GM23338 (cell line): ENCODE data around the gene ZCCHC4. TPM values are rescaled to one million over a fixed set of nuclear protein-coding genes. Genes with fewer than 3 reads are reported as not detected.
A peak's percentile ranks its signal among the peaks of the same experiment; 100 is the strongest.

Experiments used
- ATAC-seq: fragments of 200-7000 bp; cut with Tn5 transposase; 3 replicates; pipeline ENCODE4 v1.9.1; 2020
- DNase-seq: peaks from one replicate; pipeline ENCODE4 v3.0.0-alpha.2; 2015; ENCODE audit warnings: low spot score
- H2AFZ ChIP-seq: fragments of 200-600 bp; sonication (generic); 2 replicates; pipeline ENCODE4 v1.8.0; 2016; ENCODE audit warnings: antibody characterized with exemption, mild to moderate bottlenecking, moderate library complexity
- H3F3A ChIP-seq: fragments of 200-600 bp; sonication (generic); replicated peaks from 2 replicates; pipeline ENCODE4 v1.8.0; 2017; ENCODE audit warnings: antibody characterized with exemption, mixed run types, low read depth
- H3K27ac ChIP-seq: fragments of 200-600 bp; sonication (generic); 2 replicates; pipeline ENCODE4 v1.6.1; 2016; ENCODE audit warnings: low read depth
- H3K27me3 ChIP-seq: fragments of 200-600 bp; sonication (generic); 2 replicates; pipeline ENCODE4 v1.8.0; 2016; ENCODE audit warnings: mild to moderate bottlenecking, mixed run types, moderate library complexity; ENCODE audit not compliant: insufficient read depth
- H3K36me3 ChIP-seq: fragments of 200-600 bp; sonication (generic); 2 replicates; pipeline ENCODE4 v1.8.0; 2016; ENCODE audit warnings: mild to moderate bottlenecking; ENCODE audit not compliant: insufficient read depth
- H3K4me1 ChIP-seq: fragments of 200-600 bp; sonication (generic); 2 replicates; pipeline ENCODE4 v1.8.0; 2016; ENCODE audit warnings: mild to moderate bottlenecking, moderate library complexity; ENCODE audit not compliant: insufficient read depth
- H3K4me2 ChIP-seq: fragments of 200-600 bp; sonication (generic); 2 replicates; pipeline ENCODE4 v1.7.1; 2017; ENCODE audit warnings: mixed run types
- H3K4me3 ChIP-seq: fragments of 200-600 bp; sonication (generic); 2 replicates; pipeline ENCODE4 v1.6.1; 2016; ENCODE audit warnings: mixed run types
- H3K79me2 ChIP-seq: fragments of 200-600 bp; sonication (generic); replicated peaks from 2 replicates; pipeline ENCODE4 v1.8.0; 2017; ENCODE audit warnings: mild to moderate bottlenecking; ENCODE audit not compliant: insufficient read depth
- H3K9me2 ChIP-seq: fragments of 200-600 bp; sonication (generic); 2 replicates; pipeline ENCODE4 v1.8.0; 2017; ENCODE audit not compliant: insufficient read depth
- H4K20me1 ChIP-seq: fragments of 200-600 bp; sonication (generic); replicated peaks from 2 replicates; pipeline ENCODE4 v1.8.0; 2017; ENCODE audit warnings: mild to moderate bottlenecking; ENCODE audit not compliant: insufficient read depth
- H3K27ac Mint-ChIP-seq: 2 replicates; pipeline ENCODE4 v1.8.0; 2020; ENCODE audit warnings: inconsistent platforms, mild to moderate bottlenecking, moderate library complexity, mixed read lengths
- H3K27me3 Mint-ChIP-seq: 3 replicates; pipeline ENCODE4 v1.8.0; 2022; ENCODE audit warnings: low read depth, mild to moderate bottlenecking, moderate library complexity, mixed read lengths, inconsistent platforms; ENCODE audit not compliant: insufficient read depth, poor library complexity
- H3K36me3 Mint-ChIP-seq: 3 replicates; pipeline ENCODE4 v1.8.0; 2021; ENCODE audit warnings: low read depth, mild to moderate bottlenecking, inconsistent platforms, moderate library complexity, mixed read lengths
- H3K4me1 Mint-ChIP-seq: 3 replicates; pipeline ENCODE4 v1.8.0; 2020; ENCODE audit warnings: mild to moderate bottlenecking, inconsistent platforms, mixed read lengths
- H3K4me3 Mint-ChIP-seq: 3 replicates; pipeline ENCODE4 v1.8.0; 2021; ENCODE audit warnings: moderate library complexity, mild to moderate bottlenecking, inconsistent platforms, mixed read lengths
- H3K9me3 Mint-ChIP-seq: 3 replicates; pipeline ENCODE4 v1.8.0; 2020; ENCODE audit warnings: moderate library complexity, mild to moderate bottlenecking, inconsistent platforms, mixed read lengths
- CREB1 ChIP-seq: fragments of 250-450 bp; sonication (Bioruptor Pico); IDR thresholded peaks from 2 replicates; pipeline ENCODE4 v1.5.0; 2020; ENCODE audit warnings: low read depth, mild to moderate bottlenecking, moderate library complexity
- EZH2 ChIP-seq: fragments of 200-600 bp; sonication (generic); IDR thresholded peaks from one replicate; pipeline ENCODE4 v1.8.0; 2017; ENCODE audit warnings: antibody characterized with exemption, mild to moderate bottlenecking, low read depth; ENCODE audit not compliant: unreplicated experiment
- EZH2phosphoT487 ChIP-seq: fragments of 200-600 bp; sonication (generic); IDR thresholded peaks from one replicate; pipeline ENCODE4 v1.8.1; 2018; ENCODE audit warnings: antibody characterized with exemption; ENCODE audit not compliant: unreplicated experiment
- JUNB ChIP-seq: IDR thresholded peaks from one replicate; pipeline ENCODE4 v1.6.1; 2016; ENCODE audit warnings: antibody characterized with exemption; ENCODE audit not compliant: unreplicated experiment
- NANOG ChIP-seq: IDR thresholded peaks from 2 replicates; pipeline ENCODE4 v1.6.1; 2016; ENCODE audit warnings: antibody characterized with exemption, borderline replicate concordance
- POLR2AphosphoS5 ChIP-seq: IDR thresholded peaks from 2 replicates; pipeline ENCODE4 v1.6.1; 2016; ENCODE audit warnings: antibody characterized with exemption, low read depth
- STAT1 ChIP-seq: IDR thresholded peaks from one replicate; pipeline ENCODE4 v1.6.1; 2016; ENCODE audit warnings: antibody characterized with exemption; ENCODE audit not compliant: unreplicated experiment
- ZNF114 ChIP-seq: fragments of 250-450 bp; sonication (Bioruptor Pico); IDR thresholded peaks from 2 replicates; pipeline ENCODE4 v1.5.0; 2020; ENCODE audit warnings: mild to moderate bottlenecking, moderate library complexity
- ZNF331 ChIP-seq: fragments of 250-450 bp; sonication (Bioruptor Pico); IDR thresholded peaks from 2 replicates; pipeline ENCODE4 v1.5.0; 2020; ENCODE audit warnings: low read depth, mild to moderate bottlenecking, moderate library complexity
- polyA plus RNA-seq: library from polyadenylated mRNA; unstranded; fragments of >200 nt; fragmentation: Nextera tagmentation; extraction: Ambion mirVana; gene quantifications from 2 replicates; pipeline ENCODE4 v1.2.1, GENCODE V29; 2016
- total RNA-seq: library from RNA; depleted of rRNA; stranded (reverse); fragments of >200 nt; shearing (Covaris generic); gene quantifications from 2 replicates; pipeline ENCODE4 v1.2.3, GENCODE V29; 2014
- TF ChIP-seq, protein P1 (sequence below), 2 experiments: fragments of 200-600 bp in 1 of 2; sonication (generic) in 1 of 2; conservative IDR thresholded peaks; 2 replicates each; pipeline versions ENCODE4 v1.5.1 to v1.6.1; 2016 to 2017; ENCODE audit warnings: antibody characterized with exemption in 2 of 2, low read depth in 2 of 2, mild to moderate bottlenecking in 2 of 2, moderate library complexity in 1 of 2
- TF ChIP-seq, protein P2 (sequence below): fragments of 250-450 bp; sonication (Bioruptor Pico); IDR thresholded peaks from 2 replicates; pipeline ENCODE4 v1.5.0; 2020; ENCODE audit warnings: mild to moderate bottlenecking, moderate library complexity

Gene ZCCHC4
- total and polyA plus RNA-seq, 2 experiments from 2014 or later = 11.3 to 17.9 TPM

DNA sequence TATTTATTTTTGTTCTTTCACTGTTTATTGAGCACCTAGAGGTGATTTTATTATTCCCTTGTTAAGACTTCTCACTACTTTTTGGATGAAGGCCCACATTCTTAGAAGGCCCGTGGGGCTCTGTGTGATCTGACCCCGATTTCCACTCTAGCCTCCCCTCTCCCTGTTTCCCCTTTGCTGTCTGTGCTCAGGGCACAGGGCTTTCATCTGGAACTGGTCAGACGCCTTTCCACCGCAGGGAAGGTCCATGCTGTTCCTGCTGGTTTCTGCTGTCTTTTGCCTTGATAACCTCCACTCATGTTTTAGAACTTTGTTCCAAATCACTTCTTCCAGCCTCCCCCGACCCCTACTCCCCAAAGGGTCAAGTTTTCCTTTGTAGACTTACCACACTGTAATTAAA lies 33.2 kb downstream of the ZCCHC4 start:
- Mint-ChIP-seq H3K36me3 (no peaks in the 10 kb centered on the region), H3K27me3 (peaks cover 2% of the 10 kb centered on the region), H3K27ac (no peak overlapping the region), H3K4me1 (peaks cover 3% of the 10 kb centered on the region; the same call in 1 of the 3 replicates), H3K4me3 (no peak overlapping the region), H3K9me3 (no peaks in the 10 kb centered on the region)
- Histone ChIP-seq H2AFZ (no peak overlapping the region), H3K4me2 (no peak overlapping the region), H3K4me3 (no peak overlapping the region), H3K27me3 (no peaks in the 10 kb centered on the region), H3K79me2 (no peaks in the 10 kb centered on the region), H3K36me3 (no peaks in the 10 kb centered on the region), H4K20me1 (no peaks in the 10 kb centered on the region), H3F3A (no peaks in the 10 kb centered on the region), H3K9me2 (no peaks in the 10 kb centered on the region), H3K27ac (no peak overlapping the region), H3K4me1 (no peaks in the 10 kb centered on the region)
- no peak for TF ChIP-seq EZH2
- TF ChIP-seq ZNF114 (CRISPR knock-in tag) = no peak
- TF ChIP-seq STAT1 = no peak
- TF ChIP-seq POLR2AphosphoS5 = no peak
- ATAC-seq (peak; percentile 47; the same call in 1 of the 3 replicates), DNase-seq (no peak)

DNA sequence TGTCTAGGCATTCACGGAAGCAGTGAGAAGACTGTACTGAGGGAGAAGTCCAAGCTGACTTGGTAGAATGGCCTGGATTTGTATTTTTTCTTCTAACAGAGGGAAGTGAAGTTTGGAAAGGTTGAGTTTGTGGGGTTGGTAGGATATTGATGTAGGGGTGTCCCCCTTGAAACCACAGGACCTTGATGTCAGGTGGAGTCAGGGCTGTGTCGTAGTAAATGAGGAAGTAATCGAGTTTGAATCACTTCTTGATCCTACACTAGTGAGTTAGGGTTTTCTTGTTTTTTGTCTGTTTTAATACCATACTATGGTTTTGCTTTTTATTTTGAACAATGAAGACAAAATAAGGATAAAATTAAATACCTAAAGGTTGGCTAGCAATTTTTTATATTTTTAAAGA lies 34.3 kb downstream of the ZCCHC4 start:
- no peak overlapping the region for H3K4me2 ChIP-seq
- DNase-seq (no peak), ATAC-seq (no peak)
- H2AFZ ChIP-seq = no peak overlapping the region
- no peaks in the 10 kb centered on the region for H3K79me2 ChIP-seq
- no peaks in the 10 kb centered on the region for H3K9me3 Mint-ChIP-seq
- H3K4me1 Mint-ChIP-seq = peaks cover 4% of the 10 kb centered on the region
- no peak overlapping the region for H3K27ac Mint-ChIP-seq
- no peaks in the 10 kb centered on the region for H4K20me1 ChIP-seq
- no peaks in the 10 kb centered on the region for H3K36me3 Mint-ChIP-seq
- no peak overlapping the region for H3K4me3 ChIP-seq
- H3K4me3 Mint-ChIP-seq = no peak overlapping the region
- peaks cover 2% of the 10 kb centered on the region for H3K27me3 Mint-ChIP-seq
- no peaks in the 10 kb centered on the region for H3K36me3 ChIP-seq
- 0 out of 2 replicates have a peak, but pooled peaks cover 4% of the 10 kb centered on the region for H3K4me1 ChIP-seq
- no peak overlapping the region for H3K27ac ChIP-seq
- H3F3A ChIP-seq = no peaks in the 10 kb centered on the region
- H3K27me3 ChIP-seq = no peaks in the 10 kb centered on the region
- no peaks in the 10 kb centered on the region for H3K9me2 ChIP-seq
- TF ChIP-seq, protein P1, sequence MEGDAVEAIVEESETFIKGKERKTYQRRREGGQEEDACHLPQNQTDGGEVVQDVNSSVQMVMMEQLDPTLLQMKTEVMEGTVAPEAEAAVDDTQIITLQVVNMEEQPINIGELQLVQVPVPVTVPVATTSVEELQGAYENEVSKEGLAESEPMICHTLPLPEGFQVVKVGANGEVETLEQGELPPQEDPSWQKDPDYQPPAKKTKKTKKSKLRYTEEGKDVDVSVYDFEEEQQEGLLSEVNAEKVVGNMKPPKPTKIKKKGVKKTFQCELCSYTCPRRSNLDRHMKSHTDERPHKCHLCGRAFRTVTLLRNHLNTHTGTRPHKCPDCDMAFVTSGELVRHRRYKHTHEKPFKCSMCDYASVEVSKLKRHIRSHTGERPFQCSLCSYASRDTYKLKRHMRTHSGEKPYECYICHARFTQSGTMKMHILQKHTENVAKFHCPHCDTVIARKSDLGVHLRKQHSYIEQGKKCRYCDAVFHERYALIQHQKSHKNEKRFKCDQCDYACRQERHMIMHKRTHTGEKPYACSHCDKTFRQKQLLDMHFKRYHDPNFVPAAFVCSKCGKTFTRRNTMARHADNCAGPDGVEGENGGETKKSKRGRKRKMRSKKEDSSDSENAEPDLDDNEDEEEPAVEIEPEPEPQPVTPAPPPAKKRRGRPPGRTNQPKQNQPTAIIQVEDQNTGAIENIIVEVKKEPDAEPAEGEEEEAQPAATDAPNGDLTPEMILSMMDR (conservative IDR thresholded peaks at IDR 0.05; ENCODE audit: low read depth in 2 of 2) = no peak
- TF ChIP-seq NANOG (no peak), ZNF331 (CRISPR knock-in tag) (no peak), ZNF114 (CRISPR knock-in tag) (no peak), EZH2 (no peak), EZH2phosphoT487 (no peak), CREB1 (CRISPR knock-in tag) (no peak), STAT1 (no peak), JUNB (no peak), POLR2AphosphoS5 (no peak)
- TF ChIP-seq, protein P2, sequence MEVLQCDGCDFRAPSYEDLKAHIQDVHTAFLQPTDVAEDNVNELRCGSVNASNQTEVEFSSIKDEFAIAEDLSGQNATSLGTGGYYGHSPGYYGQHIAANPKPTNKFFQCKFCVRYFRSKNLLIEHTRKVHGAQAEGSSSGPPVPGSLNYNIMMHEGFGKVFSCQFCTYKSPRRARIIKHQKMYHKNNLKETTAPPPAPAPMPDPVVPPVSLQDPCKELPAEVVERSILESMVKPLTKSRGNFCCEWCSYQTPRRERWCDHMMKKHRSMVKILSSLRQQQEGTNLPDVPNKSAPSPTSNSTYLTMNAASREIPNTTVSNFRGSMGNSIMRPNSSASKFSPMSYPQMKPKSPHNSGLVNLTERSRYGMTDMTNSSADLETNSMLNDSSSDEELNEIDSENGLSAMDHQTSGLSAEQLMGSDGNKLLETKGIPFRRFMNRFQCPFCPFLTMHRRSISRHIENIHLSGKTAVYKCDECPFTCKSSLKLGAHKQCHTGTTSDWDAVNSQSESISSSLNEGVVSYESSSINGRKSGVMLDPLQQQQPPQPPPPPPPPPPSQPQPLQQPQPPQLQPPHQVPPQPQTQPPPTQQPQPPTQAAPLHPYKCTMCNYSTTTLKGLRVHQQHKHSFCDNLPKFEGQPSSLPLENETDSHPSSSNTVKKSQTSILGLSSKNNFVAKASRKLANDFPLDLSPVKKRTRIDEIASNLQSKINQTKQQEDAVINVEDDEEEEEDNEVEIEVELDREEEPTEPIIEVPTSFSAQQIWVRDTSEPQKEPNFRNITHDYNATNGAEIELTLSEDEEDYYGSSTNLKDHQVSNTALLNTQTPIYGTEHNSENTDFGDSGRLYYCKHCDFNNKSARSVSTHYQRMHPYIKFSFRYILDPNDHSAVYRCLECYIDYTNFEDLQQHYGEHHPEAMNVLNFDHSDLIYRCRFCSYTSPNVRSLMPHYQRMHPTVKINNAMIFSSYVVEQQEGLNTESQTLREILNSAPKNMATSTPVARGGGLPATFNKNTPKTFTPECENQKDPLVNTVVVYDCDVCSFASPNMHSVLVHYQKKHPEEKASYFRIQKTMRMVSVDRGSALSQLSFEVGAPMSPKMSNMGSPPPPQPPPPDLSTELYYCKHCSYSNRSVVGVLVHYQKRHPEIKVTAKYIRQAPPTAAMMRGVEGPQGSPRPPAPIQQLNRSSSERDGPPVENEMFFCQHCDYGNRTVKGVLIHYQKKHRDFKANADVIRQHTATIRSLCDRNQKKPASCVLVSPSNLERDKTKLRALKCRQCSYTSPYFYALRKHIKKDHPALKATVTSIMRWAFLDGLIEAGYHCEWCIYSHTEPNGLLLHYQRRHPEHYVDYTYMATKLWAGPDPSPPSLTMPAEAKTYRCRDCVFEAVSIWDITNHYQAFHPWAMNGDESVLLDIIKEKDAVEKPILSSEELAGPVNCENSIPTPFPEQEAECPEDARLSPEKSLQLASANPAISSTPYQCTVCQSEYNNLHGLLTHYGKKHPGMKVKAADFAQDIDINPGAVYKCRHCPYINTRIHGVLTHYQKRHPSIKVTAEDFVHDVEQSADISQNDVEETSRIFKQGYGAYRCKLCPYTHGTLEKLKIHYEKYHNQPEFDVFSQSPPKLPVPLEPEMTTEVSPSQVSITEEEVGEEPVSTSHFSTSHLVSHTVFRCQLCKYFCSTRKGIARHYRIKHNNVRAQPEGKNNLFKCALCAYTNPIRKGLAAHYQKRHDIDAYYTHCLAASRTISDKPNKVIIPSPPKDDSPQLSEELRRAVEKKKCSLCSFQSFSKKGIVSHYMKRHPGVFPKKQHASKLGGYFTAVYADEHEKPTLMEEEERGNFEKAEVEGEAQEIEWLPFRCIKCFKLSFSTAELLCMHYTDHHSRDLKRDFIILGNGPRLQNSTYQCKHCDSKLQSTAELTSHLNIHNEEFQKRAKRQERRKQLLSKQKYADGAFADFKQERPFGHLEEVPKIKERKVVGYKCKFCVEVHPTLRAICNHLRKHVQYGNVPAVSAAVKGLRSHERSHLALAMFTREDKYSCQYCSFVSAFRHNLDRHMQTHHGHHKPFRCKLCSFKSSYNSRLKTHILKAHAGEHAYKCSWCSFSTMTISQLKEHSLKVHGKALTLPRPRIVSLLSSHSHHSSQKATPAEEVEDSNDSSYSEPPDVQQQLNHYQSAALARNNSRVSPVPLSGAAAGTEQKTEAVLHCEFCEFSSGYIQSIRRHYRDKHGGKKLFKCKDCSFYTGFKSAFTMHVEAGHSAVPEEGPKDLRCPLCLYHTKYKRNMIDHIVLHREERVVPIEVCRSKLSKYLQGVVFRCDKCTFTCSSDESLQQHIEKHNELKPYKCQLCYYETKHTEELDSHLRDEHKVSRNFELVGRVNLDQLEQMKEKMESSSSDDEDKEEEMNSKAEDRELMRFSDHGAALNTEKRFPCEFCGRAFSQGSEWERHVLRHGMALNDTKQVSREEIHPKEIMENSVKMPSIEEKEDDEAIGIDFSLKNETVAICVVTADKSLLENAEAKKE = no peak
